A673 (cell line): ENCODE measurements around the gene PTS. TPM values are rescaled to one million over a fixed set of nuclear protein-coding genes. Genes with fewer than 3 reads are reported as not detected.

Source experiments
- BruUV-seq: library from RNA; stranded (reverse); fragments of 400-500 nt; replicated peaks from 2 replicates; lab custom pipeline; 2021; lab: Mats Ljungman, UMichigan
- CTCF ChIA-PET: fragments of 300-600 bp; sonication (Branson Sonifier 250); formaldehyde crosslinking; loops from one replicate; lab custom pipeline; 2022; ENCODE audit warnings: antibody characterized with exemption; lab: Charles Lee
- POLR2A ChIA-PET: fragments of 300-600 bp; sonication (Branson Sonifier 250); formaldehyde crosslinking; loops from one replicate; lab custom pipeline; 2022; ENCODE audit warnings: antibody characterized with exemption; ENCODE audit not compliant: low non-redundant PET; lab: Charles Lee
- DNase-seq: peaks from one replicate; pipeline ENCODE4 v3.0.0-alpha.2; 2015; ENCODE audit warnings: low spot score
- H3K27ac ChIP-seq: fragments of 200-600 bp; sonication (generic); 2 replicates; pipeline ENCODE4 v1.5.1; 2016; ENCODE audit warnings: mixed run types, low read depth, mild to moderate bottlenecking, mixed read lengths, antibody characterized with exemption, low read length; ENCODE audit not compliant: poor library complexity, severe bottlenecking
- H3K27me3 ChIP-seq: fragments of 200-600 bp; sonication (generic); replicated peaks from 2 replicates; pipeline ENCODE4 v1.6.1; 2017; ENCODE audit warnings: mixed run types, low read depth, mild to moderate bottlenecking, mixed read lengths, antibody characterized with exemption, low read length; ENCODE audit not compliant: insufficient read depth, poor library complexity
- H3K36me3 ChIP-seq: fragments of 200-600 bp; sonication (generic); 2 replicates; pipeline ENCODE4 v1.6.1; 2016; ENCODE audit warnings: mixed run types, mild to moderate bottlenecking, mixed read lengths, antibody characterized with exemption, low read length; ENCODE audit not compliant: insufficient read depth, poor library complexity, severe bottlenecking
- H3K4me1 ChIP-seq: fragments of 200-600 bp; sonication (generic); 2 replicates; pipeline ENCODE4 v1.6.1; 2017; ENCODE audit warnings: mixed run types, mild to moderate bottlenecking, mixed read lengths, antibody characterized with exemption, low read length; ENCODE audit not compliant: insufficient read depth, poor library complexity, severe bottlenecking
- H3K4me3 ChIP-seq: fragments of 200-600 bp; sonication (generic); 2 replicates; pipeline ENCODE4 v1.5.1; 2016; ENCODE audit warnings: low read depth, mixed run types, mild to moderate bottlenecking, mixed read lengths, low read length; ENCODE audit not compliant: poor library complexity, severe bottlenecking
- H3K9me3 ChIP-seq: fragments of 200-600 bp; sonication (generic); 2 replicates; pipeline ENCODE4 v1.6.1; 2016; ENCODE audit warnings: mixed run types, low read depth, mild to moderate bottlenecking, mixed read lengths, antibody characterized with exemption, low read length; ENCODE audit not compliant: poor library complexity, severe bottlenecking
- CTCF ChIP-seq: fragments of 300-800, 200-600 bp; sonication (generic); conservative IDR thresholded peaks from 2 replicates; pipeline ENCODE4 v1.5.1; 2017; ENCODE audit warnings: low read depth, mild to moderate bottlenecking, antibody characterized with exemption, low read length, moderate library complexity, mixed read lengths
- EZH2 ChIP-seq: fragments of 200-600 bp; sonication (generic); IDR thresholded peaks from 2 replicates; pipeline ENCODE4 v1.6.1; 2017; ENCODE audit warnings: borderline replicate concordance, low read depth, mild to moderate bottlenecking, mixed read lengths, antibody characterized with exemption, low read length; ENCODE audit not compliant: poor library complexity, severe bottlenecking
- intact Hi-C: fragments of 100-400 bp; cut with micrococcal nuclease; formaldehyde crosslinking; loops from one replicate; pipeline ENCODE4 v1.10.0; 2022; ENCODE audit not compliant: unreplicated experiment
- total RNA-seq: library from RNA; stranded (reverse); gene quantifications from 2 replicates; pipeline ENCODE4 v1.2.3, GENCODE V29; 2021

Gene PTS
- total RNA-seq, 1 experiment from 2014 or later, result 96.8 TPM

GRCh38 chr11:112178936-112179335, 47.3 kb upstream of the PTS start:
- Histone ChIP-seq H3K4me3 (no peak overlapping the region), H3K27me3 (no peaks in the 10 kb centered on the region), H3K9me3 (no peaks in the 10 kb centered on the region), H3K27ac (no peak overlapping the region), H3K4me1 (peaks cover 6% of the 10 kb centered on the region), H3K36me3 (no peaks in the 10 kb centered on the region)
- POLR2A ChIA-PET, result no interaction called here
- intact Hi-C loops, result loop anchor here (10.0 kb wide), 1 partner anchor 304 kb away; the partner anchor contains the start of genes ALG9, CFAP68 and FDXACB1
- BruUV-seq, result no TSS peak
- TF ChIP-seq EZH2 (no peak), CTCF (no peak)
- CTCF ChIA-PET, result no interaction called here
- no peak for DNase-seq

GRCh38 chr11:112179601-112180000, 46.6 kb upstream of the PTS start:
- H3K9me3 ChIP-seq, result no peaks in the 10 kb centered on the region
- no peaks in the 10 kb centered on the region for H3K27me3 ChIP-seq
- POLR2A ChIA-PET, result no interaction called here
- H3K36me3 ChIP-seq, result no peaks in the 10 kb centered on the region
- no peak overlapping the region for H3K4me3 ChIP-seq
- H3K4me1 ChIP-seq, result peaks cover 6% of the 10 kb centered on the region
- CTCF ChIA-PET, result no interaction called here
- H3K27ac ChIP-seq, result no peak overlapping the region
- no peak for TF ChIP-seq CTCF
- no peak for TF ChIP-seq EZH2
- DNase-seq, result no peak
- intact Hi-C loops, result loop anchor here (10.0 kb wide), 1 partner anchor 305 kb away; the partner anchor contains the start of genes ALG9, CFAP68 and FDXACB1
- no TSS peak for BruUV-seq

- CTCF ChIA-PET, result no interaction called here
- Histone ChIP-seq H3K9me3 (no peaks in the 10 kb centered on the region), H3K4me3 (no peak overlapping the region), H3K27me3 (no peaks in the 10 kb centered on the region), H3K27ac (no peak overlapping the region), H3K36me3 (no peaks in the 10 kb centered on the region), H3K4me1 (no peaks in the 10 kb centered on the region)
- TF ChIP-seq CTCF, result no peak
- TF ChIP-seq EZH2, result no peak
- DNase-seq, result no peak
- no TSS peak for BruUV-seq
- intact Hi-C loops, result no loop called here
- POLR2A ChIA-PET, result no interaction called here
Measured at GRCh38 chr11:112182867-112183266, 43.4 kb upstream of the PTS start.
